ENCODE data around the gene CHM.

DNA sequence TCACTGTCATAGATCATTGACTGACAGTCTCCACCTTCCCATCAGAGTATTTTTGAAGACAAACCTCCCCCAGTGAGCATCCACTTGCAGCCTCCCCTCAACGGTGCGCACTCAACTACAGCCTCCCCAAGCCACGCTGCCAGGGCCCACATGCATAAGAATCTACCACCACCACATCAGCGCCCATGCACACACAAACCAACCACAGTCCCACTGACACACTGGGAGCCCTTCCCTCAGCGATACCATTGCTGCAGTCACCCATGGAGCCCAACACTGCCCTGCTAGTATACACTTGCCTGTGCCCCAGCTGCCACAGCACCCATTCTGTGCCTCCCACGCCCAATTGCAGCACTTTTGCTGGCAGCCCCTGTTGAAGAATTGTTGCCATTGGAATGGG lies 132.9 kb downstream of the CHM start:
- TF ChIP-seq, protein P1, sequence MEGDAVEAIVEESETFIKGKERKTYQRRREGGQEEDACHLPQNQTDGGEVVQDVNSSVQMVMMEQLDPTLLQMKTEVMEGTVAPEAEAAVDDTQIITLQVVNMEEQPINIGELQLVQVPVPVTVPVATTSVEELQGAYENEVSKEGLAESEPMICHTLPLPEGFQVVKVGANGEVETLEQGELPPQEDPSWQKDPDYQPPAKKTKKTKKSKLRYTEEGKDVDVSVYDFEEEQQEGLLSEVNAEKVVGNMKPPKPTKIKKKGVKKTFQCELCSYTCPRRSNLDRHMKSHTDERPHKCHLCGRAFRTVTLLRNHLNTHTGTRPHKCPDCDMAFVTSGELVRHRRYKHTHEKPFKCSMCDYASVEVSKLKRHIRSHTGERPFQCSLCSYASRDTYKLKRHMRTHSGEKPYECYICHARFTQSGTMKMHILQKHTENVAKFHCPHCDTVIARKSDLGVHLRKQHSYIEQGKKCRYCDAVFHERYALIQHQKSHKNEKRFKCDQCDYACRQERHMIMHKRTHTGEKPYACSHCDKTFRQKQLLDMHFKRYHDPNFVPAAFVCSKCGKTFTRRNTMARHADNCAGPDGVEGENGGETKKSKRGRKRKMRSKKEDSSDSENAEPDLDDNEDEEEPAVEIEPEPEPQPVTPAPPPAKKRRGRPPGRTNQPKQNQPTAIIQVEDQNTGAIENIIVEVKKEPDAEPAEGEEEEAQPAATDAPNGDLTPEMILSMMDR (IDR thresholded peaks at IDR 0.05), result no peak
- no peak for TF ChIP-seq EZH2 (IDR thresholded peaks at IDR 0.05; ENCODE audit: borderline replicate concordance, insufficient read depth, low read depth, low read length, poor library complexity, severe bottlenecking)

All from B cell (primary cell).